Choroid plexus epithelial cell (primary cell): ENCODE measurements around the gene SERP2.
A peak's percentile ranks its signal among the peaks of the same experiment; 100 is the strongest.

ENCODE experiments used
- DNase-seq: peaks from one replicate; pipeline ENCODE4 v3.0.0-alpha.2; 2010; ENCODE audit warnings: low read depth
- H3K4me3 ChIP-seq: 2 replicates; pipeline ENCODE4 v1.5.1; 2011; ENCODE audit warnings: low read depth, mild to moderate bottlenecking, control low read depth, low read length, moderate library complexity
- CTCF ChIP-seq: conservative IDR thresholded peaks from 2 replicates; pipeline ENCODE4 v1.5.1; 2011; ENCODE audit warnings: low read depth, mild to moderate bottlenecking, control low read depth, inconsistent platforms, low read length, moderate library complexity

SERP2 gene

GRCh38 chr13:44429311-44429710 is 55.7 kb downstream of the SERP2 start:
- no peak overlapping the region for H3K4me3 ChIP-seq
- TF ChIP-seq CTCF, result no peak
- DNase-seq, result no peak

GRCh38 chr13:44431150-44431549 is 57.5 kb downstream of the SERP2 start:
- no peak overlapping the region for H3K4me3 ChIP-seq
- no peak for TF ChIP-seq CTCF
- DNase-seq, result no peak

GRCh38 chr13:44432650-44433049 is 59.0 kb downstream of the SERP2 start:
- H3K4me3 ChIP-seq, result no peak overlapping the region
- TF ChIP-seq CTCF, result no peak
- DNase-seq, result no peak

GRCh38 chr13:44433863-44434765 is 60.5 kb downstream of the SERP2 start:
- TF ChIP-seq CTCF, result no peak
- peak overlapping the region; percentile 57 for H3K4me3 ChIP-seq
- no peak for DNase-seq

GRCh38 chr13:44434766-44435141 is 61.1 kb downstream of the SERP2 start:
- H3K4me3 ChIP-seq, result peak overlapping the region; percentile 57
- DNase-seq, result no peak
- no peak for TF ChIP-seq CTCF

GRCh38 chr13:44435142-44435918 is 61.7 kb downstream of the SERP2 start:
- H3K4me3 ChIP-seq, result peak overlapping the region; percentile 77
- peak; percentile 99 for DNase-seq
- no peak for TF ChIP-seq CTCF
